Astrocyte (in vitro differentiated cells and primary cell): Measurements from ENCODE around the gene SHISA7. TPM values are rescaled to one million over a fixed set of nuclear protein-coding genes. Genes with fewer than 3 reads are reported as not detected.

ENCODE experiments used
- DNase-seq: peaks from one replicate; pipeline ENCODE4 v3.0.0-alpha.2; 2010; ENCODE audit warnings: low read depth
- FAIRE-seq: peaks from 2 replicates; lab custom pipeline; 2011; peaks lifted over from hg19 to GRCh38; lab: Jason Lieb, UNC
- H2AFZ ChIP-seq: 2 replicates; pipeline ENCODE4 v1.6.0; 2012; ENCODE audit warnings: low read depth, low read length, inconsistent platforms
- H3K27ac ChIP-seq: 2 replicates; pipeline ENCODE4 v1.5.1; 2011; ENCODE audit warnings: low read depth, low read length, inconsistent platforms
- H3K27me3 ChIP-seq: 2 replicates; pipeline ENCODE4 v1.6.0; 2011; ENCODE audit warnings: low read length, inconsistent platforms; ENCODE audit not compliant: insufficient read depth
- H3K36me3 ChIP-seq: 2 replicates; pipeline ENCODE4 v1.5.1; 2011; ENCODE audit warnings: low read length, inconsistent platforms; ENCODE audit not compliant: insufficient read depth
- H3K4me1 ChIP-seq: 2 replicates; pipeline ENCODE4 v1.5.1; 2011; ENCODE audit warnings: low read length, inconsistent platforms; ENCODE audit not compliant: insufficient read depth
- H3K4me2 ChIP-seq: 2 replicates; pipeline ENCODE4 v1.6.0; 2012; ENCODE audit warnings: low read length, inconsistent platforms
- H3K4me3 ChIP-seq: 2 replicates; pipeline ENCODE4 v1.5.1; 2011; ENCODE audit warnings: low read depth, mild to moderate bottlenecking, low read length, inconsistent platforms; ENCODE audit not compliant: insufficient read depth
- H3K79me2 ChIP-seq: 2 replicates; pipeline ENCODE4 v1.6.0; 2012; ENCODE audit warnings: mild to moderate bottlenecking, low read length, inconsistent platforms; ENCODE audit not compliant: insufficient read depth
- H3K9ac ChIP-seq: 2 replicates; pipeline ENCODE4 v1.6.0; 2012; ENCODE audit warnings: mild to moderate bottlenecking, low read length, inconsistent platforms
- H3K9me3 ChIP-seq: 2 replicates; pipeline ENCODE4 v1.5.1; 2012; ENCODE audit warnings: low read depth, mild to moderate bottlenecking, low read length, inconsistent platforms; ENCODE audit not compliant: insufficient read depth
- H4K20me1 ChIP-seq: 2 replicates; pipeline ENCODE4 v1.6.0; 2012; ENCODE audit warnings: low read length, inconsistent platforms; ENCODE audit not compliant: insufficient read depth
- H3K27ac Mint-ChIP-seq: one replicate; pipeline ENCODE4 v1.8.0; 2021; ENCODE audit warnings: mild to moderate bottlenecking, mixed read lengths; ENCODE audit not compliant: unreplicated experiment
- H3K27me3 Mint-ChIP-seq: one replicate; pipeline ENCODE4 v1.8.0; 2021; ENCODE audit warnings: low read depth, mixed read lengths; ENCODE audit not compliant: unreplicated experiment
- H3K36me3 Mint-ChIP-seq: one replicate; pipeline ENCODE4 v1.8.0; 2021; ENCODE audit warnings: low read depth, mixed read lengths; ENCODE audit not compliant: unreplicated experiment
- H3K4me1 Mint-ChIP-seq: one replicate; pipeline ENCODE4 v1.8.0; 2021; ENCODE audit warnings: low read depth, mixed read lengths; ENCODE audit not compliant: unreplicated experiment
- H3K4me3 Mint-ChIP-seq: one replicate; pipeline ENCODE4 v1.8.0; 2021; ENCODE audit warnings: mild to moderate bottlenecking, moderate library complexity, mixed read lengths; ENCODE audit not compliant: unreplicated experiment
- H3K9me3 Mint-ChIP-seq: one replicate; pipeline ENCODE4 v1.8.0; 2021; ENCODE audit warnings: mild to moderate bottlenecking, mixed read lengths; ENCODE audit not compliant: unreplicated experiment
- EZH2 ChIP-seq: IDR thresholded peaks from 2 replicates; pipeline ENCODE4 v1.6.1; 2012; ENCODE audit warnings: mild to moderate bottlenecking, low read length, inconsistent platforms; ENCODE audit not compliant: insufficient read depth
- total RNA-seq: library from RNA; stranded (reverse); gene quantifications from 2 replicates; pipeline ENCODE4 v1.2.1, GENCODE V29; 2021
- TF ChIP-seq, protein P1 (sequence below): IDR thresholded peaks from 2 replicates; pipeline ENCODE4 v1.5.1; 2011; ENCODE audit warnings: low read depth, mild to moderate bottlenecking, inconsistent platforms, low read length, moderate library complexity; ENCODE audit not compliant: insufficient read depth

SHISA7 gene
- total RNA-seq, 1 donor from 2014 or later = 0.09 TPM

DNA sequence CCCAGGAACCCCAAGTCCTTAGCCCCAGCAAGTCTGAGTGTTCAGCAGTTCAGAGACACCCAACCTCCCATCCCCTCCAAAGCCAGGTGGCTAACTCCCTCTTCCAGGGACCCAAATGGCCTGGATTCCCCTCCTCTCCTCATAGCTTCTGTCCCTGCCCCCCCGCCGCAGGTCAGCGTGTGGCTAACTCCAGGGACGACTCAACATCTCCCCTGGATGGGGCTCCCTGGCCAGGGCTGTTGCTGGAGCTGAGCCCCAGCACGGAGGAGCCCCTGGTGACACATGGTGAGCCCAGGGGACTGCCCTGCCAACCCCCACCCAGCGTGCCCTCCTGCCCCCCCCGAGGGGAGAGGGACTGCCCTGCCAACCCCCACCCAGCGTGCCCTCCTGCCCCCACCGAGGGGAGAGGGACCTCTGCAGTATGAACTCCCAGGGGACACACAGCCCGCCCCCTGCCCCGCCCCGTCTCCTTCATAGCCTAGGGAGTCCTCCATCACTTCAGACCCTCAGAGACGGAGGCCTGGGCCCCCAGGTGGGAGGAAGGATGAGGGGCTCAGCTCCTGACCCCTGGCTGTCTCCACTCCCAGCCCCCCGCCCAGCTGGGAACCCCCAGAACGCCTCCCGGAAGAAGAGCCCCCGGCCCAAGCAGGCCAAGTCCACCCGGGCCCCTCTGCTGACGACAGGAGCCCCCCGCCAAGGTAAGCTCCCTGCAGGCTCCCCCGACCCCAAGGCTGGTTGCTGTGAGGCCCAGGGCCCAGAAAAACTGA, 46.8 kb upstream of the SHISA7 start:
- H3K27me3 ChIP-seq = no peaks in the 10 kb centered on the region
- Mint-ChIP-seq H3K4me3 (no peak overlapping the region), H3K27ac (no peak overlapping the region), H3K9me3 (no peaks in the 10 kb centered on the region), H3K36me3 (peaks cover 5% of the 10 kb centered on the region), H3K4me1 (peaks cover 24% of the 10 kb centered on the region), H3K27me3 (no peaks in the 10 kb centered on the region)
- no peaks in the 10 kb centered on the region for H4K20me1 ChIP-seq
- TF ChIP-seq, protein P1, sequence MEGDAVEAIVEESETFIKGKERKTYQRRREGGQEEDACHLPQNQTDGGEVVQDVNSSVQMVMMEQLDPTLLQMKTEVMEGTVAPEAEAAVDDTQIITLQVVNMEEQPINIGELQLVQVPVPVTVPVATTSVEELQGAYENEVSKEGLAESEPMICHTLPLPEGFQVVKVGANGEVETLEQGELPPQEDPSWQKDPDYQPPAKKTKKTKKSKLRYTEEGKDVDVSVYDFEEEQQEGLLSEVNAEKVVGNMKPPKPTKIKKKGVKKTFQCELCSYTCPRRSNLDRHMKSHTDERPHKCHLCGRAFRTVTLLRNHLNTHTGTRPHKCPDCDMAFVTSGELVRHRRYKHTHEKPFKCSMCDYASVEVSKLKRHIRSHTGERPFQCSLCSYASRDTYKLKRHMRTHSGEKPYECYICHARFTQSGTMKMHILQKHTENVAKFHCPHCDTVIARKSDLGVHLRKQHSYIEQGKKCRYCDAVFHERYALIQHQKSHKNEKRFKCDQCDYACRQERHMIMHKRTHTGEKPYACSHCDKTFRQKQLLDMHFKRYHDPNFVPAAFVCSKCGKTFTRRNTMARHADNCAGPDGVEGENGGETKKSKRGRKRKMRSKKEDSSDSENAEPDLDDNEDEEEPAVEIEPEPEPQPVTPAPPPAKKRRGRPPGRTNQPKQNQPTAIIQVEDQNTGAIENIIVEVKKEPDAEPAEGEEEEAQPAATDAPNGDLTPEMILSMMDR = no peak
- TF ChIP-seq EZH2 = no peak
- H3K9me3 ChIP-seq = no peaks in the 10 kb centered on the region
- no peak overlapping the region for H3K27ac ChIP-seq
- FAIRE-seq (no peak), DNase-seq (no peak)
- H3K4me3 ChIP-seq = no peak overlapping the region
- peaks cover 60% of the 10 kb centered on the region for H3K4me1 ChIP-seq
- peak overlapping the region; percentile 18 for H3K9ac ChIP-seq
- H3K79me2 ChIP-seq = peaks cover 14% of the 10 kb centered on the region
- no peaks in the 10 kb centered on the region for H3K36me3 ChIP-seq
- no peak overlapping the region for H2AFZ ChIP-seq
- H3K4me2 ChIP-seq = peak overlapping the region; percentile 85

DNA sequence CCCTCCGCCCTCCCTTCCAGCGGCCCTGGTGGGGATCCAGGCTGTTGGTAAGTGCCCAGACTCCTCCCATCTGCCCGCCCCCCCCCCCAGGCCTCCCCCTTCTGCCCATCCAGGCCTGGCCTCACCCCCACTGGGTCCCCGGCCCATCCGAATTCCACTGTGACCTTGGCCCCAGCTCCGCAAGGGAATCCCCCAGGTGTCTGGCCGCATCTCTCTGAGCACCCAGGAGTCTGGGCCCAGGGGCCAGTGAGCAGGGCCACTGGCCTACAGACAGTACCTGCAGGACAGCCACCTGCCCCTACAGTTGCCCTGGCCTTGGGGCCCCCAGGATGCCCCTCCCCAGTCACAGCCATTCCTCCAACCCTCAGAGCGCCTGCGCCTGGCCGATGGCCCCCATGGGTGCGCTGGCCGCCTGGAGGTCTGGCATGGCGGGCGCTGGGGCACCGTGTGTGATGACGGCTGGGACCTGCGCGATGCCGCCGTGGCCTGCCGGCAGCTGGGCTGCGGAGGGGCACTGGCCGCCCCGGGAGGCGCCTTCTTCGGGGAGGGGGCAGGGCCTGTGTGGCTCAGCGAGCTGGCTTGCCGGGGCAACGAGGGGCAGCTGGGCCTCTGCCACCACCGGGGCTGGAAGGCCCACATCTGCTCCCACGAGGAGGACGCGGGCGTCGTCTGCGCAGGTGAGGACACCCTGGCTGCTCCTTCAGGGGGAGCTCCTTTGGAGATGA, 46.0 kb upstream of the SHISA7 start:
- Histone ChIP-seq H3K79me2 (peaks cover 20% of the 10 kb centered on the region), H3K27me3 (no peaks in the 10 kb centered on the region), H2AFZ (no peak overlapping the region), H3K9me3 (no peaks in the 10 kb centered on the region), H3K4me3 (no peak overlapping the region), H4K20me1 (no peaks in the 10 kb centered on the region), H3K4me2 (peak overlapping the region; percentile 85), H3K27ac (no peak overlapping the region), H3K4me1 (peaks cover 60% of the 10 kb centered on the region), H3K9ac (peak overlapping the region; percentile 18), H3K36me3 (no peaks in the 10 kb centered on the region)
- DNase-seq (no peak), FAIRE-seq (no peak)
- Mint-ChIP-seq H3K9me3 (no peaks in the 10 kb centered on the region), H3K4me3 (no peak overlapping the region), H3K36me3 (peaks cover 3% of the 10 kb centered on the region), H3K27ac (no peak overlapping the region), H3K4me1 (peaks cover 21% of the 10 kb centered on the region), H3K27me3 (no peaks in the 10 kb centered on the region)
- TF ChIP-seq, protein P1 = no peak
- TF ChIP-seq EZH2 = no peak
